ENCODE data around the gene PAM.

DNA sequence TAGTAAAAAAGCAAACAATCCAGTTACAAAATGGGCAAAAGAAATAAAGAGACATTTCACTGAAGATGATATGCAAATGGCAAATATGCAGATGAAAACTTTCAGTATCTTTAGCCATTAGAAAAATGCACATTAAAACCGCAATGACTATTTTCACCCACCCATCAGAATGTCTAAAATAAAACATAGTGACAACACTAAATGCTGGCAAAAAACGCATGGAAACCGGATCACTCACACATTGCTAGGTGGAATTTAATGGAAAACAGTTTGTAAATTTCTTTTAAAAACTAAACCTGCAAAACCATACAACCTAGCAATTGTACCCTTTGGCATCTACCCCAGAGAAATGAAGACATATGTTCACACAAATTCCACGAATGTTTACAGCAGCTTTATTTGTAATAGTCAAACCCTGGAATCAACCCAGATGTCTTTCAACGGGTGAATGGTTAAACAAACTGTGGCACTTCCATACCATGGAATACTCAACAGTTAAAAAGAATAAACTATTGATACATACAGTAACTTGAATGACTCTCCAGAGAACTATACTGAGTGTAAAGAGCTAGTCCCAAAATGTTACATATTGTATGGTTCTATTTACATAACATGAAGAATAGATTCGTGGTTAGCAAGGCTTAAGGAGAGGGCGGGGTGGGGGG lies 17.2 kb upstream of the PAM start:
- TF ChIP-seq, protein P1, sequence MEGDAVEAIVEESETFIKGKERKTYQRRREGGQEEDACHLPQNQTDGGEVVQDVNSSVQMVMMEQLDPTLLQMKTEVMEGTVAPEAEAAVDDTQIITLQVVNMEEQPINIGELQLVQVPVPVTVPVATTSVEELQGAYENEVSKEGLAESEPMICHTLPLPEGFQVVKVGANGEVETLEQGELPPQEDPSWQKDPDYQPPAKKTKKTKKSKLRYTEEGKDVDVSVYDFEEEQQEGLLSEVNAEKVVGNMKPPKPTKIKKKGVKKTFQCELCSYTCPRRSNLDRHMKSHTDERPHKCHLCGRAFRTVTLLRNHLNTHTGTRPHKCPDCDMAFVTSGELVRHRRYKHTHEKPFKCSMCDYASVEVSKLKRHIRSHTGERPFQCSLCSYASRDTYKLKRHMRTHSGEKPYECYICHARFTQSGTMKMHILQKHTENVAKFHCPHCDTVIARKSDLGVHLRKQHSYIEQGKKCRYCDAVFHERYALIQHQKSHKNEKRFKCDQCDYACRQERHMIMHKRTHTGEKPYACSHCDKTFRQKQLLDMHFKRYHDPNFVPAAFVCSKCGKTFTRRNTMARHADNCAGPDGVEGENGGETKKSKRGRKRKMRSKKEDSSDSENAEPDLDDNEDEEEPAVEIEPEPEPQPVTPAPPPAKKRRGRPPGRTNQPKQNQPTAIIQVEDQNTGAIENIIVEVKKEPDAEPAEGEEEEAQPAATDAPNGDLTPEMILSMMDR (IDR thresholded peaks at IDR 0.05) = no peak
- no peak for TF ChIP-seq POLR2A (IDR thresholded peaks at IDR 0.05)
